RWPE2 (cell line): ENCODE results near the gene SIX2.
A peak's percentile ranks its signal among the peaks of the same experiment; 100 is the strongest.

ENCODE experiments used
- ATAC-seq: fragments of 200-7000 bp; cut with Tn5 transposase; 3 replicates; pipeline ENCODE4 v1.9.1; 2021; ENCODE audit warnings: low read depth
- DNase-seq: peaks from one replicate; pipeline ENCODE4 v3.0.0-alpha.2; 2020; ENCODE audit warnings: low spot score
- H3K27ac ChIP-seq: fragments of 450-650 bp; 2 replicates; pipeline ENCODE4 v1.5.1; 2017; ENCODE audit warnings: mild to moderate bottlenecking; ENCODE audit not compliant: poor library complexity, severe bottlenecking
- H3K27me3 ChIP-seq: fragments of 250-450 bp; sonication (Bioruptor Pico); 2 replicates; pipeline ENCODE4 v1.5.1; 2021; ENCODE audit warnings: mild to moderate bottlenecking, moderate library complexity; ENCODE audit not compliant: insufficient read depth, poor library complexity, severe bottlenecking
- H3K36me3 ChIP-seq: fragments of 250-450 bp; sonication (Bioruptor Pico); 2 replicates; pipeline ENCODE4 v1.5.1; 2020; ENCODE audit warnings: low read depth, mild to moderate bottlenecking, moderate library complexity
- H3K4me1 ChIP-seq: fragments of 250-450 bp; sonication (Bioruptor Pico); 2 replicates; pipeline ENCODE4 v1.5.1; 2021; ENCODE audit warnings: mild to moderate bottlenecking, moderate library complexity; ENCODE audit not compliant: insufficient read depth, poor library complexity, severe bottlenecking
- H3K4me3 ChIP-seq: fragments of 250-450 bp; sonication (Bioruptor Pico); 2 replicates; pipeline ENCODE4 v1.5.1; 2021; ENCODE audit warnings: mild to moderate bottlenecking, moderate library complexity; ENCODE audit not compliant: severe bottlenecking
- H3K9me3 ChIP-seq: fragments of 250-450 bp; sonication (Bioruptor Pico); 2 replicates; pipeline ENCODE4 v1.5.1; 2021; ENCODE audit warnings: mild to moderate bottlenecking, moderate library complexity; ENCODE audit not compliant: severe bottlenecking
- TF ChIP-seq, protein P1 (sequence below): fragments of 450-650 bp; IDR thresholded peaks from one replicate; pipeline ENCODE4 v1.5.1; 2017; ENCODE audit warnings: mild to moderate bottlenecking, moderate library complexity; ENCODE audit not compliant: poor library complexity, severe bottlenecking

SIX2 gene

DNA sequence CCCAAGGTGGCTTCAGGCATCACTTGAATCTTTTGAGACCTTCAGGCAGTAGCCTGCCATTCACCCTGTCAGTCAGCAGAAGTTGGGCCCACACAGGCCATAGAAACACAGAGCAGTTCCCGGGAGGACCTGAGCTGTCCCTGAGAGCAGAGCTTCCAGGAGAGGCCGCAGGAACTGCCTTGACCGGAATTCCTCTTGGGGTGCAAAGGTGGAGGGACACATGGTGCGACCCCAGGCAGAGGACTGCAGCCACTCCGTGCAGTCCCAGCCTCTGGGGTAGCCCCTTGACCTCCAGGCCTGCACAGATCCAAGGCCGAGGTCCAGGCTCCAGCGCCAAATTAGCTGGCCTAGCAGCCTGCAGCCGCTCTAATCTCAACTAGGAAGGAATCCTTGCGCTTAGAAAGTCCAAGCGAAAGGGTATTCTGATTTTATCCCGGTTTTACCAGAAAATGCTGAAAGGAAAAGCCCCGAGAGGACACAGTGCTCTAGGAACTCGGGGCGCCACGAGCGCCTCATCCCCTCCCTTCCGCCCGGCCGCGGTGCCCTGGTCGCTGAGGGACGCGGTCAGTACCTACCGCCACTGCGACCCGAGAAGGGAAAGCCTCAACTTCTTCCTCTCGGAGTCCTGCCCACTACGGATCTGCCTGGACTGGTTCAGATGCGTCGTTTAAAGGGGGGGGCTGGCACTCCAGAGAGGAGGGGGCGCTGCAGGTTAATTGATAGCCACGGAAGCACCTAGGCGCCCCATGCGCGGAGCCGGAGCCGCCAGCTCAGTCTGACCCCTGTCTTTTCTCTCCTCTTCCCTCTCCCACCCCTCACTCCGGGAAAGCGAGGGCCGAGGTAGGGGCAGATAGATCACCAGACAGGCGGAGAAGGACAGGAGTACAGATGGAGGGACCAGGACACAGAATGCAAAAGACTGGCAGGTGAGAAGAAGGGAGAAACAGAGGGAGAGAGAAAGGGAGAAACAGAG is 5.4 kb downstream of the SIX2 start:
- H3K9me3 ChIP-seq = no peaks in the 10 kb centered on the region
- no peak overlapping the region for H3K4me3 ChIP-seq
- ATAC-seq (no peak), DNase-seq (no peak)
- TF ChIP-seq, protein P1, sequence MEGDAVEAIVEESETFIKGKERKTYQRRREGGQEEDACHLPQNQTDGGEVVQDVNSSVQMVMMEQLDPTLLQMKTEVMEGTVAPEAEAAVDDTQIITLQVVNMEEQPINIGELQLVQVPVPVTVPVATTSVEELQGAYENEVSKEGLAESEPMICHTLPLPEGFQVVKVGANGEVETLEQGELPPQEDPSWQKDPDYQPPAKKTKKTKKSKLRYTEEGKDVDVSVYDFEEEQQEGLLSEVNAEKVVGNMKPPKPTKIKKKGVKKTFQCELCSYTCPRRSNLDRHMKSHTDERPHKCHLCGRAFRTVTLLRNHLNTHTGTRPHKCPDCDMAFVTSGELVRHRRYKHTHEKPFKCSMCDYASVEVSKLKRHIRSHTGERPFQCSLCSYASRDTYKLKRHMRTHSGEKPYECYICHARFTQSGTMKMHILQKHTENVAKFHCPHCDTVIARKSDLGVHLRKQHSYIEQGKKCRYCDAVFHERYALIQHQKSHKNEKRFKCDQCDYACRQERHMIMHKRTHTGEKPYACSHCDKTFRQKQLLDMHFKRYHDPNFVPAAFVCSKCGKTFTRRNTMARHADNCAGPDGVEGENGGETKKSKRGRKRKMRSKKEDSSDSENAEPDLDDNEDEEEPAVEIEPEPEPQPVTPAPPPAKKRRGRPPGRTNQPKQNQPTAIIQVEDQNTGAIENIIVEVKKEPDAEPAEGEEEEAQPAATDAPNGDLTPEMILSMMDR = no peak
- H3K4me1 ChIP-seq = no peaks in the 10 kb centered on the region
- no peak overlapping the region for H3K27ac ChIP-seq
- H3K27me3 ChIP-seq = peaks cover 23% of the 10 kb centered on the region
- H3K36me3 ChIP-seq = no peaks in the 10 kb centered on the region

DNA sequence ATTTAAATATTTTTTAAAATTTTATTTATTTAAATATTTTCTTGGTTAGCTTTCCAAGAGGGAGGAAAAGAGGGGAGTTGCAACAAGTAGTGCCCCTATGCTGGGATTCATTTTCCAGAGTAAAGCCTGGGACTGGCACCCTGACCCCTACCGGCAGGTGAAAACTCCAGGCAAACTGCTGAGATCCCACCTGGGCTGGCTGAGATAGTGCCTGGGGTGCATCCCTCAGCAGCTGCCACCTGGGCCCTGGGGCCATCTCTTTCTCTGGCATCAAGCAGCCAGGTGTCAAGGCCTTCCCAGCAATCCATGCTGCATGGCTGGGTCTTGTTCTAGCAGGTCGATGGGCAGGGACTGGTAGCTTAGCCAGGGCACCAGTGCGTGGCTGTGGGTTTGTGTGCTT is 6.6 kb downstream of the SIX2 start:
- Histone ChIP-seq H3K4me1 (no peaks in the 10 kb centered on the region), H3K27ac (no peak overlapping the region), H3K27me3 (peaks cover 23% of the 10 kb centered on the region), H3K9me3 (no peaks in the 10 kb centered on the region), H3K4me3 (no peak overlapping the region), H3K36me3 (no peaks in the 10 kb centered on the region)
- TF ChIP-seq, protein P1 = no peak
- ATAC-seq (no peak), DNase-seq (no peak)

DNA sequence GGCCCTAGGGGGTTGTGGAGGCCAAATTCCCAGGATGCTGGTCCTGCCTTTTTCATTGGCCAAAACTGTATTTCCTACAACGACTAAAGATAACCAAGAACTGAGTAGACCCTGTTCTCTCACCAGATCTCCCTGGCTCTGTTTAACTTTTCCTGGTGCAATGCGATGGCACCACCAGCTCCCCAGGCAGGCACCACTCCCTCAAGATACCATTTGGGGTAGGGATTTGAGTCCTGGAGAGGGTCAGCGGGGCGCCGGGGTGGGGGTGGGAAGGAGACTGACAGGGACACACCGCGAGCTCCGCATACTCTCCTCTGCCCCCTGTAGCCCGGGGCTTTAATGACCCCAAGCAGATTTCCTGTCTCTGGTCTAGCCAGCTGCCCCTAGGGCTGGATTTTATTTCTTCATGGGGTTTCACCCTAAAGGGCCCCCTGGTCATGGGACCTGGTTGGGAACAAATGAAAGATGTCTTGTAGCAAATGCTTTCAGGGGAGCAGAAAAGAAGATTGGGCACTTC is 7.3 kb downstream of the SIX2 start:
- TF ChIP-seq, protein P1 = no peak
- Histone ChIP-seq H3K36me3 (no peaks in the 10 kb centered on the region), H3K4me1 (no peaks in the 10 kb centered on the region), H3K4me3 (no peak overlapping the region), H3K9me3 (no peaks in the 10 kb centered on the region), H3K27ac (no peak overlapping the region), H3K27me3 (peaks cover 23% of the 10 kb centered on the region)
- no peak for ATAC-seq
- no peak for DNase-seq

- DNase-seq = no peak
- peak; percentile 37; the same call in 1 of the 3 replicates for ATAC-seq
- Histone ChIP-seq H3K27ac (no peak overlapping the region), H3K27me3 (peaks cover 23% of the 10 kb centered on the region), H3K4me3 (no peak overlapping the region), H3K4me1 (no peaks in the 10 kb centered on the region), H3K36me3 (no peaks in the 10 kb centered on the region), H3K9me3 (no peaks in the 10 kb centered on the region)
- TF ChIP-seq, protein P1 = no peak
Observed at GRCh38 chr2:45000921-45001868, 8.1 kb downstream of the SIX2 start.
